ENCODE results near the gene PDE6B. TPM values are rescaled to one million over a fixed set of nuclear protein-coding genes. Genes with fewer than 3 reads are reported as not detected.

PDE6B gene
- total and polyA plus RNA-seq, 2 of the 13 experiments (the other 11 are each of a cell fraction or from before 2014, with no cell fraction given) = 0.38 to 0.40 TPM

- TF ChIP-seq ZNF484 (CRISPR knock-in tag; IDR thresholded peaks at IDR 0.05; ENCODE audit: borderline replicate concordance, low read depth) (no peak), HNF4A (CRISPR knock-in tag; IDR thresholded peaks at IDR 0.05) (0 out of 2 replicates have a peak, but pooled peaks have one; percentile 19), ZNF33B (CRISPR knock-in tag; IDR thresholded peaks at IDR 0.05) (no peak), ZNF547 (CRISPR knock-in tag; IDR thresholded peaks at IDR 0.05) (no peak), MZF1 (CRISPR knock-in tag; IDR thresholded peaks at IDR 0.05; ENCODE audit: borderline replicate concordance) (no peak), ZSCAN5A (CRISPR knock-in tag; IDR thresholded peaks at IDR 0.05; ENCODE audit: borderline replicate concordance) (no peak), ZNF7 (CRISPR knock-in tag; IDR thresholded peaks at IDR 0.05) (no peak), MYPOP (CRISPR knock-in tag; IDR thresholded peaks at IDR 0.05) (no peak), ZSCAN12 (CRISPR knock-in tag; IDR thresholded peaks at IDR 0.05) (no peak), ZNF549 (CRISPR knock-in tag; IDR thresholded peaks at IDR 0.05) (no peak), ZNF839 (CRISPR knock-in tag; IDR thresholded peaks at IDR 0.05; ENCODE audit: borderline replicate concordance) (no peak), ATF5 (CRISPR knock-in tag; IDR thresholded peaks at IDR 0.05; ENCODE audit: low read depth) (no peak), KLF12 (CRISPR knock-in tag; IDR thresholded peaks at IDR 0.05; ENCODE audit: borderline replicate concordance) (no peak), PCBP1 (IDR thresholded peaks at IDR 0.05; ENCODE audit: borderline replicate concordance, low read depth, low read length) (no peak), ETV6 (CRISPR knock-in tag; conservative IDR thresholded peaks at IDR 0.05) (no peak), STAG1 (CRISPR knock-in tag; IDR thresholded peaks at IDR 0.05) (no peak), HCFC1 (IDR thresholded peaks at IDR 0.05; ENCODE audit: low read depth, low read length) (no peak), ETV5 (CRISPR knock-in tag; IDR thresholded peaks at IDR 0.05; ENCODE audit: borderline replicate concordance) (0 out of 2 replicates have a peak, but pooled peaks have one; percentile 31), SETDB1 (CRISPR knock-in tag; IDR thresholded peaks at IDR 0.05; ENCODE audit: borderline replicate concordance) (no peak), SMC3 (IDR thresholded peaks at IDR 0.05; ENCODE audit: low read length) (no peak), SIN3B (IDR thresholded peaks at IDR 0.05; ENCODE audit: low read length) (no peak), HES4 (CRISPR knock-in tag; IDR thresholded peaks at IDR 0.05; ENCODE audit: borderline replicate concordance) (no peak), NCOA2 (CRISPR knock-in tag; IDR thresholded peaks at IDR 0.05) (peak; percentile 75), NRL (CRISPR knock-in tag; IDR thresholded peaks at IDR 0.05; ENCODE audit: borderline replicate concordance) (peak; percentile 37; the same call in 1 of the 2 replicates), ZKSCAN5 (CRISPR knock-in tag; IDR thresholded peaks at IDR 0.05) (no peak), ATF4 (CRISPR knock-in tag; IDR thresholded peaks at IDR 0.05) (peak in 1 of 2 experiments; percentile 60; a peak in 2 of 4 replicates), ZNF496 (CRISPR knock-in tag; IDR thresholded peaks at IDR 0.05; ENCODE audit: insufficient replicate concordance) (no peak)
These were observed 67.6 kb downstream of the PDE6B start (continued) for GRCh38 chr4:692771-693554.
